SU-DHL-6 (cell line): ENCODE results near the gene PITPNC1.

Source experiments
- CTCF ChIP-seq: fragments of 200-600 bp; sonication (generic); IDR thresholded peaks from one replicate; pipeline ENCODE4 v1.5.1; 2017; ENCODE audit warnings: antibody characterized with exemption, mild to moderate bottlenecking, low read length, moderate library complexity; ENCODE audit not compliant: insufficient read depth, poor library complexity, severe bottlenecking
- EZH2phosphoT487 ChIP-seq: fragments of 200-600 bp; sonication (generic), shearing (Covaris generic); conservative IDR thresholded peaks from 2 replicates; pipeline ENCODE4 v1.6.1; 2018; ENCODE audit warnings: mild to moderate bottlenecking, antibody characterized with exemption, low read length, moderate library complexity, mixed read lengths

- TF ChIP-seq CTCF, result no peak
- TF ChIP-seq EZH2phosphoT487, result no peak
Measured at GRCh38 chr17:67491681-67492024, 114.6 kb downstream of the PITPNC1 start.
